ENCODE results near the gene DDX39B.
"Not testable (repeated sequence)": the region's sequence is repeated elsewhere in the genome, so short reads cannot be mapped to it uniquely, and the experiment has no call there.

Gene DDX39B

GRCh38 chr6:31541658-31542521 is at the start of gene DDX39B:
DDX39B (minus strand) TSS chr6:31542003; CDS start chr6:31540532, 1,471 bp downstream.
- Histone ChIP-seq H3K4me3 (peak within 1 kb of the TSS; percentile 68), H3K27ac (peak within 1 kb of the TSS; percentile 91 to 96)
- DNase-seq (ENCODE audit: low spot score): peak; percentile 96
- TF ChIP-seq CTCF (IDR thresholded peaks at IDR 0.05): no peak

GRCh38 chr6:31590691-31591090 is 48.9 kb upstream of the DDX39B start:
- not testable (repeated sequence) for DNase-seq (ENCODE audit: low spot score); H3K4me3 ChIP-seq; H3K27ac ChIP-seq

GRCh38 chr6:31588871-31589650 is 47.3 kb upstream of the DDX39B start:
- H3K27ac ChIP-seq: no peak overlapping the region
- TF ChIP-seq CTCF (IDR thresholded peaks at IDR 0.05): no peak
- DNase-seq (ENCODE audit: low spot score): no peak
- no peak overlapping the region for H3K4me3 ChIP-seq

- Histone ChIP-seq H3K27ac (no peak overlapping the region), H3K4me3 (no peak overlapping the region)
- no peak for TF ChIP-seq CTCF (IDR thresholded peaks at IDR 0.05)
- DNase-seq (ENCODE audit: low spot score): no peak
Measured at GRCh38 chr6:31587791-31588777, 46.3 kb upstream of the DDX39B start.

GRCh38 chr6:31586599-31587281 is 44.9 kb upstream of the DDX39B start:
- TF ChIP-seq CTCF (IDR thresholded peaks at IDR 0.05): no peak
- H3K27ac ChIP-seq: peak overlapping the region in 1 of 2 donors; percentile 63
- no peak for DNase-seq (ENCODE audit: low spot score)
- H3K4me3 ChIP-seq: no peak overlapping the region

GRCh38 chr6:31586008-31586407 is 44.2 kb upstream of the DDX39B start, which contains the start of gene LST1:
LST1 (plus strand) TSS chr6:31586277; CDS start chr6:31587300, 1,023 bp downstream.
- no peak for DNase-seq (ENCODE audit: low spot score)
- Histone ChIP-seq H3K27ac (peak within 1 kb of the TSS in 1 of 2 donors; percentile 63), H3K4me3 (no peak within 1 kb of the TSS)
- no peak for TF ChIP-seq CTCF (IDR thresholded peaks at IDR 0.05)
